Measurements from ENCODE around the gene C6orf136. TPM values are rescaled to one million over a fixed set of nuclear protein-coding genes. Genes with fewer than 3 reads are reported as not detected.

Gene C6orf136
- total and polyA plus RNA-seq, 9 of the 15 experiments (the other 6 are each of a cell fraction or from before 2014, with no cell fraction given) = 14.1 to 63.1 (median 18.4) TPM

GRCh38 chr6:30615958-30616810 lies 30.7 kb upstream of the C6orf136 start (continued):
- TF ChIP-seq, protein P1, sequence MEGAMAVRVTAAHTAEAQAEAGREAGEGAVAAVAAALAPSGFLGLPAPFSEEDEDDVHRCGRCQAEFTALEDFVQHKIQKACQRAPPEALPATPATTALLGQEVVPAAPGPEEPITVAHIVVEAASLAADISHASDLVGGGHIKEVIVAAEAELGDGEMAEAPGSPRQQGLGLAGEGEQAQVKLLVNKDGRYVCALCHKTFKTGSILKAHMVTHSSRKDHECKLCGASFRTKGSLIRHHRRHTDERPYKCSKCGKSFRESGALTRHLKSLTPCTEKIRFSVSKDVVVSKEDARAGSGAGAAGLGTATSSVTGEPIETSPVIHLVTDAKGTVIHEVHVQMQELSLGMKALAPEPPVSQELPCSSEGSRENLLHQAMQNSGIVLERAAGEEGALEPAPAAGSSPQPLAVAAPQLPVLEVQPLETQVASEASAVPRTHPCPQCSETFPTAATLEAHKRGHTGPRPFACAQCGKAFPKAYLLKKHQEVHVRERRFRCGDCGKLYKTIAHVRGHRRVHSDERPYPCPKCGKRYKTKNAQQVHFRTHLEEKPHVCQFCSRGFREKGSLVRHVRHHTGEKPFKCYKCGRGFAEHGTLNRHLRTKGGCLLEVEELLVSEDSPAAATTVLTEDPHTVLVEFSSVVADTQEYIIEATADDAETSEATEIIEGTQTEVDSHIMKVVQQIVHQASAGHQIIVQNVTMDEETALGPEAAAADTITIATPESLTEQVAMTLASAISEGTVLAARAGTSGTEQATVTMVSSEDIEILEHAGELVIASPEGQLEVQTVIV (CRISPR knock-in tag; IDR thresholded peaks at IDR 0.05; ENCODE audit: borderline replicate concordance) = 0 out of 2 replicates have a peak, but pooled peaks have one; percentile 30
- TF ChIP-seq HMGN3 (IDR thresholded peaks at IDR 0.05; ENCODE audit: borderline replicate concordance, extremely low read depth, insufficient read length, low read depth, low read length) = no peak
- TF ChIP-seq XRCC4 (IDR thresholded peaks at IDR 0.05; ENCODE audit: extremely low read depth, insufficient read depth, insufficient read length) = no peak
- TF ChIP-seq, protein P2, sequence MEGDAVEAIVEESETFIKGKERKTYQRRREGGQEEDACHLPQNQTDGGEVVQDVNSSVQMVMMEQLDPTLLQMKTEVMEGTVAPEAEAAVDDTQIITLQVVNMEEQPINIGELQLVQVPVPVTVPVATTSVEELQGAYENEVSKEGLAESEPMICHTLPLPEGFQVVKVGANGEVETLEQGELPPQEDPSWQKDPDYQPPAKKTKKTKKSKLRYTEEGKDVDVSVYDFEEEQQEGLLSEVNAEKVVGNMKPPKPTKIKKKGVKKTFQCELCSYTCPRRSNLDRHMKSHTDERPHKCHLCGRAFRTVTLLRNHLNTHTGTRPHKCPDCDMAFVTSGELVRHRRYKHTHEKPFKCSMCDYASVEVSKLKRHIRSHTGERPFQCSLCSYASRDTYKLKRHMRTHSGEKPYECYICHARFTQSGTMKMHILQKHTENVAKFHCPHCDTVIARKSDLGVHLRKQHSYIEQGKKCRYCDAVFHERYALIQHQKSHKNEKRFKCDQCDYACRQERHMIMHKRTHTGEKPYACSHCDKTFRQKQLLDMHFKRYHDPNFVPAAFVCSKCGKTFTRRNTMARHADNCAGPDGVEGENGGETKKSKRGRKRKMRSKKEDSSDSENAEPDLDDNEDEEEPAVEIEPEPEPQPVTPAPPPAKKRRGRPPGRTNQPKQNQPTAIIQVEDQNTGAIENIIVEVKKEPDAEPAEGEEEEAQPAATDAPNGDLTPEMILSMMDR (IDR thresholded peaks at IDR 0.05 in 2 of 3, conservative IDR thresholded peaks at IDR 0.05 in 1 of 3; ENCODE audit: insufficient read depth in 2 of 3, low read depth in 1 of 3, low read length in 3 of 3) = no peak
- TF ChIP-seq FOXP1 (CRISPR knock-in tag; IDR thresholded peaks at IDR 0.05) = peak; percentile 20; the same call in 1 of the 2 replicates
- peak; percentile 94 for TF ChIP-seq OTX1 (CRISPR knock-in tag; IDR thresholded peaks at IDR 0.05)
- TF ChIP-seq BCOR (IDR thresholded peaks at IDR 0.05) = no peak
- no peak for TF ChIP-seq MIER1 (IDR thresholded peaks at IDR 0.05; ENCODE audit: low read depth)
- TF ChIP-seq ZNF586 (CRISPR knock-in tag; conservative IDR thresholded peaks at IDR 0.05) = no peak
- no peak for TF ChIP-seq SETDB1 (IDR thresholded peaks at IDR 0.05; ENCODE audit: low read length)
- TF ChIP-seq ZBED1 (IDR thresholded peaks at IDR 0.05) = no peak; the same call in 1 of the 2 replicates
- TF ChIP-seq, protein P3, sequence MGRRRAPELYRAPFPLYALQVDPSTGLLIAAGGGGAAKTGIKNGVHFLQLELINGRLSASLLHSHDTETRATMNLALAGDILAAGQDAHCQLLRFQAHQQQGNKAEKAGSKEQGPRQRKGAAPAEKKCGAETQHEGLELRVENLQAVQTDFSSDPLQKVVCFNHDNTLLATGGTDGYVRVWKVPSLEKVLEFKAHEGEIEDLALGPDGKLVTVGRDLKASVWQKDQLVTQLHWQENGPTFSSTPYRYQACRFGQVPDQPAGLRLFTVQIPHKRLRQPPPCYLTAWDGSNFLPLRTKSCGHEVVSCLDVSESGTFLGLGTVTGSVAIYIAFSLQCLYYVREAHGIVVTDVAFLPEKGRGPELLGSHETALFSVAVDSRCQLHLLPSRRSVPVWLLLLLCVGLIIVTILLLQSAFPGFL (CRISPR knock-in tag; IDR thresholded peaks at IDR 0.05) = no peak; the same call in 1 of the 2 replicates
- TF ChIP-seq STAG1 (CRISPR knock-in tag; IDR thresholded peaks at IDR 0.05; ENCODE audit: borderline replicate concordance) = no peak
- peak; percentile 3 for TF ChIP-seq THRAP3 (IDR thresholded peaks at IDR 0.05; ENCODE audit: borderline replicate concordance)
- no peak for TF ChIP-seq E2F5 (CRISPR knock-in tag; IDR thresholded peaks at IDR 0.05)
- TF ChIP-seq U2AF1 (optimal IDR thresholded peaks at IDR 0.05; ENCODE audit: low read depth, low read length) = no peak
- TF ChIP-seq SUPT5H (IDR thresholded peaks at IDR 0.05) = peak; percentile 48
- no peak for TF ChIP-seq NR3C1 (CRISPR knock-in tag; IDR thresholded peaks at IDR 0.05)

Measured in K562 (cell line).